ENCODE measurements around the gene PTGFRN. TPM values are rescaled to one million over a fixed set of nuclear protein-coding genes. Genes with fewer than 3 reads are reported as not detected.

PTGFRN gene
- total RNA-seq, 2 donors from 2014 or later: 41.6 to 43.2 TPM

DNA sequence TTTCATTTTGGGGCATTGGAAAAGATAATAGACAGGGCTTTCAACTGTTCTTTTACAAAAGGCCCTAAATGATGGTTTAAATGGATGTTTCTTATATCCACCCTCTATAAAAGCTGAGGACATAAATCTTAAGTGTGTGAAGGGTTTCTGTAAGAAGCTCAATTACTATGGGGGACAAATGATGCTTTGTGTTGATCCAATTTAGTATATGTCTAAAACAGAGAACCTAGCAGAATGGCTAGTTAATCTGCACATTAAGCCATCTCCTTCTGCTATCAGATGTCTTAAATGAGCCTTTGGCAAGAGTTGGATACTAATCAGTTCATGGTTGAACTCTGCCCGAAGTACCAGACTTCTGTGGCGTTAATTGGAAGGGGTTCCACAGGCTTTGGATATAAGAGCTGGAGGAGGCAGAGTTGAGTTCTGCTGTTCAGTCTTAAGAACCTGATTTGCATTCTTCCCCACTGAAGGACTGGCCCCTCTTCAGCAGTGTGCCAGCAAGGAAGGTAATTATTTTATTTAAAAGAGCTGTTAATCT, 43.1 kb downstream of the PTGFRN start:
- Histone ChIP-seq H3K4me1 (ENCODE audit: control insufficient read depth, insufficient read depth, low read length) (peaks cover 11% of the 10 kb centered on the region), H3K27me3 (ENCODE audit: control insufficient read depth, insufficient read depth, low read length, poor library complexity, severe bottlenecking) (no peaks in the 10 kb centered on the region), H3K9ac (ENCODE audit: extremely low read depth, low read length, poor library complexity, severe bottlenecking) (no peak overlapping the region), H3K36me3 (ENCODE audit: control insufficient read depth, insufficient read depth, low read length) (peaks cover 34% of the 10 kb centered on the region), H3K27ac (ENCODE audit: low read depth, low read length) (no peak overlapping the region), H3K4me3 (ENCODE audit: low read length) (no peak overlapping the region), H3K9me3 (ENCODE audit: control insufficient read depth, low read length) (no peaks in the 10 kb centered on the region)
- no peak for DNase-seq
- Mint-ChIP-seq H3K27ac (no peak overlapping the region), H3K36me3 (ENCODE audit: low read depth) (peaks cover 33% of the 10 kb centered on the region), H3K4me3 (no peak overlapping the region), H3K27me3 (ENCODE audit: insufficient read depth) (no peaks in the 10 kb centered on the region), H3K9me3 (no peaks in the 10 kb centered on the region), H3K4me1 (peaks cover 18% of the 10 kb centered on the region)
- WGBS, 2 experiments (ENCODE audit: insufficient coverage in 1 of 2, insufficient read length in 1 of 2): 94 to 100% methylated on average over 2 of the region's 2 CpGs
- TF ChIP-seq, protein P1, sequence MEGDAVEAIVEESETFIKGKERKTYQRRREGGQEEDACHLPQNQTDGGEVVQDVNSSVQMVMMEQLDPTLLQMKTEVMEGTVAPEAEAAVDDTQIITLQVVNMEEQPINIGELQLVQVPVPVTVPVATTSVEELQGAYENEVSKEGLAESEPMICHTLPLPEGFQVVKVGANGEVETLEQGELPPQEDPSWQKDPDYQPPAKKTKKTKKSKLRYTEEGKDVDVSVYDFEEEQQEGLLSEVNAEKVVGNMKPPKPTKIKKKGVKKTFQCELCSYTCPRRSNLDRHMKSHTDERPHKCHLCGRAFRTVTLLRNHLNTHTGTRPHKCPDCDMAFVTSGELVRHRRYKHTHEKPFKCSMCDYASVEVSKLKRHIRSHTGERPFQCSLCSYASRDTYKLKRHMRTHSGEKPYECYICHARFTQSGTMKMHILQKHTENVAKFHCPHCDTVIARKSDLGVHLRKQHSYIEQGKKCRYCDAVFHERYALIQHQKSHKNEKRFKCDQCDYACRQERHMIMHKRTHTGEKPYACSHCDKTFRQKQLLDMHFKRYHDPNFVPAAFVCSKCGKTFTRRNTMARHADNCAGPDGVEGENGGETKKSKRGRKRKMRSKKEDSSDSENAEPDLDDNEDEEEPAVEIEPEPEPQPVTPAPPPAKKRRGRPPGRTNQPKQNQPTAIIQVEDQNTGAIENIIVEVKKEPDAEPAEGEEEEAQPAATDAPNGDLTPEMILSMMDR (conservative IDR thresholded peaks at IDR 0.05): no peak

DNA sequence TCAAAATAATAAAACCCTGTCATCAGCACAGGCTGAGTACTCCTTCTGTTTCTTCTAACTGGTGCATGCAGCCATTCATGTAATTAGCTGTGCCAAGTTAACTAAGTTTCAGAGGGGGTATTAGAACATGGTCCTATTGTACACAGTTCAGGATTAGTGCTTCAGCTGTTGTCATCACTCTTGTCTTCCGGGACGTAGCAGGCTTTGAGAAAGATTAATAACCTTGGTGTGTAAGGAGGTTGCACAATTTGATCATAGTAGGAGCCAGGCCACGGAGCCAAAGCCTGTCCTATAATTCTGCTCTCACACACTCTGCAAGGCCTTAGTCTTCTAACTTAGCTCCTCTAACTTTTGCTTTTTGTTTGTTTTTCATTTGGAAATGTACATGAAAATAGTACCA, 44.7 kb downstream of the PTGFRN start:
- WGBS, 2 experiments (ENCODE audit: insufficient coverage in 1 of 2, insufficient read length in 1 of 2): 94% methylated on average over 3 of the region's 3 CpGs; no CpG with 5 or more reads in 1 of the 2 experiments
- H3K9me3 Mint-ChIP-seq: no peaks in the 10 kb centered on the region
- H3K27ac Mint-ChIP-seq: no peak overlapping the region
- H3K4me3 Mint-ChIP-seq: no peak overlapping the region
- Histone ChIP-seq H3K36me3 (ENCODE audit: control insufficient read depth, insufficient read depth, low read length) (peaks cover 19% of the 10 kb centered on the region), H3K4me1 (ENCODE audit: control insufficient read depth, insufficient read depth, low read length) (peaks cover 8% of the 10 kb centered on the region), H3K27ac (ENCODE audit: low read depth, low read length) (no peak overlapping the region), H3K27me3 (ENCODE audit: control insufficient read depth, insufficient read depth, low read length, poor library complexity, severe bottlenecking) (no peaks in the 10 kb centered on the region), H3K4me3 (ENCODE audit: low read length) (no peak overlapping the region), H3K9me3 (ENCODE audit: control insufficient read depth, low read length) (no peaks in the 10 kb centered on the region), H3K9ac (ENCODE audit: extremely low read depth, low read length, poor library complexity, severe bottlenecking) (no peak overlapping the region)
- DNase-seq: no peak
- no peaks in the 10 kb centered on the region for H3K27me3 Mint-ChIP-seq (ENCODE audit: insufficient read depth)
- peaks cover 17% of the 10 kb centered on the region for H3K4me1 Mint-ChIP-seq
- TF ChIP-seq, protein P1 (conservative IDR thresholded peaks at IDR 0.05): no peak
- peaks cover 25% of the 10 kb centered on the region for H3K36me3 Mint-ChIP-seq (ENCODE audit: low read depth)

DNA sequence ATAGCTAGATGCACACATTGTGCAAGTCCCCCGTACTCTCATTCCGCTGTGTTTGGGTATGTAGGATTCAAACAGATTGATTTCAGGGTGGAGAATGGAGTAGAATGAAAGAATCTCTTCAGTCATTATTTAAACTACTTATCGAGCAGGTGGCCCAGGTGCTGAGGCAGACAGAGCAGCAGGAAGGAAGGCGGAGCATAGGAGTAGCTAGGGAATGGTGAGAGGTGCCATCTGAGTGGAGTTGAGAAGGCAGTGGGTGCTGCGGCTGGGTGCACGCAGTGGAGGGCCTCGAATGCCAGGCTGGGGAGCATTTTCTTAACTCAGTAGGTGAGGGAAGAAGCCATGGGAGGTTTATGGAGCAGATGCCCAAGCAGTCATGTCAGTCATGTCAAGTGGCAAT, 46.7 kb downstream of the PTGFRN start:
- Mint-ChIP-seq H3K36me3 (ENCODE audit: low read depth) (peaks cover 17% of the 10 kb centered on the region), H3K4me3 (no peak overlapping the region)
- 95 to 98% methylated on average over 5 to 7 of the region's 7 CpGs for WGBS, 2 experiments (ENCODE audit: insufficient coverage in 1 of 2, insufficient read length in 1 of 2)

More for the DNA sequence above, 46.7 kb downstream of the PTGFRN start:
- Histone ChIP-seq H3K27ac (ENCODE audit: low read depth, low read length) (no peak overlapping the region), H3K27me3 (ENCODE audit: control insufficient read depth, insufficient read depth, low read length, poor library complexity, severe bottlenecking) (no peaks in the 10 kb centered on the region), H3K36me3 (ENCODE audit: control insufficient read depth, insufficient read depth, low read length) (peaks cover 9% of the 10 kb centered on the region), H3K9ac (ENCODE audit: extremely low read depth, low read length, poor library complexity, severe bottlenecking) (no peak overlapping the region), H3K4me1 (ENCODE audit: control insufficient read depth, insufficient read depth, low read length) (no peaks in the 10 kb centered on the region), H3K4me3 (ENCODE audit: low read length) (no peak overlapping the region), H3K9me3 (ENCODE audit: control insufficient read depth, low read length) (no peaks in the 10 kb centered on the region)
- Mint-ChIP-seq H3K27ac (no peak overlapping the region), H3K27me3 (ENCODE audit: insufficient read depth) (no peaks in the 10 kb centered on the region), H3K9me3 (no peaks in the 10 kb centered on the region), H3K4me1 (no peaks in the 10 kb centered on the region)
- DNase-seq: no peak
- TF ChIP-seq, protein P1 (conservative IDR thresholded peaks at IDR 0.05): no peak
